Small intestine (tissue), 7 donors: ENCODE results near the gene RBFOX1. TPM values are rescaled to one million over a fixed set of nuclear protein-coding genes. Genes with fewer than 3 reads are reported as not detected.

Source experiments
- DNase-seq, 2 donors: peaks; one replicate each; pipeline versions ENCODE4 v3.0.0 to v3.0.0-alpha.2; 2013
- FAIRE-seq: peaks from 2 replicates; lab custom pipeline; 2012; peaks lifted over from hg19 to GRCh38; lab: Jason Lieb, UNC
- H3K27ac ChIP-seq, 3 donors: one replicate each; pipeline ENCODE4 v1.5.1; 2013; ENCODE audit warnings: low read length in 2 of 3, mild to moderate bottlenecking in 2 of 3, control low read depth in 1 of 3, inconsistent platforms in 1 of 3, low read depth in 1 of 3, moderate library complexity in 1 of 3
- H3K27me3 ChIP-seq, 3 donors: one replicate each; pipeline ENCODE4 v1.6.1; 2013; ENCODE audit warnings: low read length in 3 of 3, inconsistent platforms in 1 of 3; ENCODE audit not compliant: control insufficient read depth in 3 of 3, insufficient read depth in 3 of 3
- H3K36me3 ChIP-seq, 3 donors: one replicate each; pipeline ENCODE4 v1.6.1; 2013; ENCODE audit warnings: low read length in 3 of 3, inconsistent platforms in 1 of 3, low read depth in 1 of 3, mild to moderate bottlenecking in 1 of 3, moderate library complexity in 1 of 3; ENCODE audit not compliant: control insufficient read depth in 3 of 3, insufficient read depth in 2 of 3
- H3K4me1 ChIP-seq, 3 donors: one replicate each; pipeline ENCODE4 v1.6.1; 2013; ENCODE audit warnings: low read length in 2 of 3, inconsistent platforms in 1 of 3, low read depth in 1 of 3, mild to moderate bottlenecking in 1 of 3, moderate library complexity in 1 of 3; ENCODE audit not compliant: control insufficient read depth in 3 of 3, insufficient read depth in 2 of 3
- H3K4me3 ChIP-seq, 3 donors: one replicate each; pipeline ENCODE4 v1.5.1; 2013; ENCODE audit warnings: low read length in 3 of 3, control low read depth in 1 of 3, inconsistent platforms in 1 of 3, low read depth in 1 of 3, mild to moderate bottlenecking in 1 of 3, moderate library complexity in 1 of 3
- H3K9me3 ChIP-seq, 2 donors: one replicate each; pipeline ENCODE4 v1.6.1; 2013; ENCODE audit warnings: low read depth in 1 of 2, low read length in 1 of 2; ENCODE audit not compliant: control insufficient read depth in 2 of 2, insufficient read depth in 1 of 2
- WGBS, 3 donors: extraction: QIAGEN DNeasy Blood & Tissue Kit; methylation state at CpG; one replicate each; pipeline ENCODE4 v1.1.7; 2013; 5-methylcytosine and 5-hydroxymethylcytosine counted together
- polyA plus RNA-seq, 4 donors: library from polyadenylated mRNA; stranded (reverse) in 3 of 4; unstranded in 1 of 4; fragments of 200-250 nt in 3 of 4; fragments of 120-200 nt in 1 of 4; gene quantifications; one replicate each; pipeline versions ENCODE4 v1.2.1 to v1.2.3, GENCODE V29; 2013
- donor health status: healthy with polysubstance abuse.
- donor health status: control.
- donor health status: control.
- donor health status: Bipolar disorder and iron deficiency.
- donor health status: healthy.

The RBFOX1 gene
- polyA plus RNA-seq, 4 donors = 0.30 to 0.87 (median 0.54) TPM; not detected in 1

GRCh38 chr16:7714775-7715174 is 382.1 kb downstream of the RBFOX1 start:
- Histone ChIP-seq H3K27me3 (no peaks in the 10 kb centered on the region), H3K36me3 (no peaks in the 10 kb centered on the region), H3K9me3 (no peaks in the 10 kb centered on the region), H3K4me3 (no peak overlapping the region), H3K27ac (no peak overlapping the region), H3K4me1 (no peaks in the 10 kb centered on the region)
- 70 to 88% (median 79%) methylated on average over 2 of the region's 2 CpGs for WGBS, 3 donors
- DNase-seq = no peak
- no peak for FAIRE-seq

GRCh38 chr16:7716660-7717550 is 384.3 kb downstream of the RBFOX1 start:
- no peak for FAIRE-seq
- 60 to 62% (median 62%) methylated on average over 18 of the region's 18 CpGs for WGBS, 3 donors

GRCh38 chr16:7722761-7723160 is 390.1 kb downstream of the RBFOX1 start:
- Histone ChIP-seq H3K4me3 (no peak overlapping the region), H3K36me3 (no peaks in the 10 kb centered on the region), H3K4me1 (no peaks in the 10 kb centered on the region), H3K27me3 (no peaks in the 10 kb centered on the region), H3K9me3 (no peaks in the 10 kb centered on the region), H3K27ac (no peak overlapping the region)
- WGBS, 3 donors = 16 to 36% (median 30%) methylated on average over 4 of the region's 4 CpGs
- FAIRE-seq (no peak), DNase-seq (peak in 1 of 2 donors; percentile 66)

More at GRCh38 chr16:7716660-7717550, 384.3 kb downstream of the RBFOX1 start:
- Histone ChIP-seq H3K4me3 (no peak overlapping the region), H3K27me3 (no peaks in the 10 kb centered on the region), H3K9me3 (no peaks in the 10 kb centered on the region), H3K4me1 (no peaks in the 10 kb centered on the region), H3K27ac (no peak overlapping the region), H3K36me3 (no peaks in the 10 kb centered on the region)
- DNase-seq = no peak

GRCh38 chr16:7731141-7731540 is 398.5 kb downstream of the RBFOX1 start:
- no peak for DNase-seq
- FAIRE-seq = no peak
- Histone ChIP-seq H3K4me3 (no peak overlapping the region), H3K9me3 (no peaks in the 10 kb centered on the region), H3K36me3 (no peaks in the 10 kb centered on the region), H3K27ac (no peak overlapping the region), H3K27me3 (no peaks in the 10 kb centered on the region), H3K4me1 (no peaks in the 10 kb centered on the region)
- 70 to 81% (median 73%) methylated on average over 5 of the region's 5 CpGs for WGBS, 3 donors

- no peaks in the 10 kb centered on the region for H3K4me1 ChIP-seq
- H3K27me3 ChIP-seq = no peaks in the 10 kb centered on the region
- no peak overlapping the region for H3K27ac ChIP-seq
- no peak for DNase-seq
- no peak for FAIRE-seq
- H3K4me3 ChIP-seq = no peak overlapping the region
- 0% methylated on average over 1 of the region's 1 CpG for WGBS, 3 donors
- H3K36me3 ChIP-seq = no peaks in the 10 kb centered on the region
- no peaks in the 10 kb centered on the region for H3K9me3 ChIP-seq
Observed at GRCh38 chr16:7736138-7736665, 403.6 kb downstream of the RBFOX1 start.

GRCh38 chr16:7742626-7743025 is 410.0 kb downstream of the RBFOX1 start:
- DNase-seq (no peak), FAIRE-seq (no peak)
- no peak overlapping the region for H3K4me3 ChIP-seq
- WGBS, 3 donors = 88 to 92% (median 88%) methylated on average over 3 of the region's 3 CpGs
- H3K27ac ChIP-seq = no peak overlapping the region
- H3K27me3 ChIP-seq = no peaks in the 10 kb centered on the region
- no peaks in the 10 kb centered on the region for H3K36me3 ChIP-seq
- no peaks in the 10 kb centered on the region for H3K4me1 ChIP-seq
- no peaks in the 10 kb centered on the region for H3K9me3 ChIP-seq

- Histone ChIP-seq H3K9me3 (no peaks in the 10 kb centered on the region), H3K27me3 (no peaks in the 10 kb centered on the region), H3K36me3 (no peaks in the 10 kb centered on the region), H3K4me1 (no peaks in the 10 kb centered on the region), H3K4me3 (no peak overlapping the region), H3K27ac (no peak overlapping the region)
- DNase-seq (no peak), FAIRE-seq (no peak)
- WGBS, 3 donors = 63 to 68% (median 67%) methylated on average over 7 of the region's 7 CpGs
Observed at GRCh38 chr16:7744546-7745264, 412.1 kb downstream of the RBFOX1 start.

- WGBS, 3 donors = 59 to 63% (median 62%) methylated on average over 4 of the region's 4 CpGs
- DNase-seq (no peak), FAIRE-seq (no peak)
- no peaks in the 10 kb centered on the region for H3K9me3 ChIP-seq
- H3K4me3 ChIP-seq = no peak overlapping the region
- H3K36me3 ChIP-seq = no peaks in the 10 kb centered on the region
- H3K27me3 ChIP-seq = no peaks in the 10 kb centered on the region
- no peak overlapping the region for H3K27ac ChIP-seq
- H3K4me1 ChIP-seq = no peaks in the 10 kb centered on the region
Observed at GRCh38 chr16:7745276-7745675, 412.6 kb downstream of the RBFOX1 start.
